GM19238 (cell line): ENCODE data around the gene ANKRD13A.
A peak's percentile ranks its signal among the peaks of the same experiment; 100 is the strongest.
"Not testable (repeated sequence)": the region's sequence is repeated elsewhere in the genome, so short reads cannot be mapped to it uniquely, and the experiment has no call there.

Experiments
- DNase-seq: peaks from one replicate; pipeline ENCODE4 v3.0.0; 2011; ENCODE audit warnings: low spot score; ENCODE audit not compliant: insufficient read length

The ANKRD13A gene

GRCh38 chr12:110047297-110047940 is 48.2 kb downstream of the ANKRD13A start:
- DNase-seq: no peak

GRCh38 chr12:110048242-110049027 is 49.2 kb downstream of the ANKRD13A start, which contains the start of gene C12orf76:
Gene C12orf76, minus strand, starts transcription at chr12:110048522. Its CDS starts 27 bp downstream, at chr12:110048495.
- peak; percentile 81 for DNase-seq

DNA sequence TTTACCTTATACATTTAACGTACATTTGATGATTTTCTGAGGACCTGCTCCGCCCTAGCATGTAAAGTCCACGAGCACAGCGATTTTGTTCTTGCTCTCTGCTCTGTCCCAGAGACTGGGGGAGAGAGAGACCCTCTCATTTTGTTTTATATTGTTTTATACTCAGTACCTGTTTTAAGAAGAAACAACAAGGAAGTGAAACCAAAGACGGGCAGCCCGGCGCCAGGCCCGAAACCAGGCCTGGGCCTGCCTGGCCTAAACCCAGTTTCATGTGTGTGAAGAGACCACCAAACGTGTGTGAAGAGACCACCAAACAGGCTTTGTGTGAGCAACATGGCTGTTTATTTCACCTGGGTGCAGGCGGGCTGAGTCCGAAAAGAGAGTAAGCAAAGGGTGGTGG is 49.8 kb downstream of the ANKRD13A start:
- not testable (repeated sequence) for DNase-seq

DNA sequence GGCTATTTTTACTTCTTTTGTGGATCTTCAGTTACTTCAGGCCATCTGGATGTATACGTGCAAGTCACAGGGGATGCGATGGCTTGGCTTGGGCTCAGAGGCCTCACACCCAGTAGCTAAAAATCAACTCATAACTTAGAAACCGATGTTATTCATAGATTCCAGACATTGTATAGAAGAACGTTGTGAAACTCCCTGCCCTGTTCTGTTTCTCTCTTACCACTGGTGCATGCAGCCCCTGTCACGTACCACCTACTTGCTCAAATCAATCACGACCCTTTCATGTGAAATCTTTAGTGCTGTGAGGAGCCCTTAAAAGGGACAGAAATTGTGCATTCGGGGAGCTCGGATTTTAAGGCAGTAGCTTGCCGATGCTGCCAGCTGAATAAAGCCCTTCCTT is 50.4 kb downstream of the ANKRD13A start:
- not testable (repeated sequence) for DNase-seq

DNA sequence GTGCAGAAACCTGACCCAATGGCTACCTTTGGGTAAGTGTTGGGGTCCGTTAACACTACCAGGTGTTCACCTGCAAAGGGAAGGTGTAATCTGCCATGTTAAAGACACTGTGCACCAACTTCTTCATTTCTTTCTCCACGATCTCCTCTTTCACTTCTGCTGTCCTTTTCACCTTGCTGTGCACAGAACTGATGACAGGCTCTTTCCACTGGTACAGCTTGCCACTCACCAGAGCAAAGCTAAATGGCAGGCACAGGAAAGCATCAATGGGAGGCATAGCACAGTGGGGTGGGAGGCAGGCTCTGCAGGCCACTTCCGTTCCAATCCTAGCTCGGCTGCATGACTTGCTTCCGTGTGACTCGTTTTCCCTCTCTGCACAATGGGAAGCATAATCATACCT is 51.7 kb downstream of the ANKRD13A start:
- DNase-seq: no peak

- not testable (repeated sequence) for DNase-seq
These were observed 56.4 kb downstream of the ANKRD13A start for GRCh38 chr12:110055375-110056352.

GRCh38 chr12:110056643-110057042 is 57.4 kb downstream of the ANKRD13A start:
- DNase-seq: not testable (repeated sequence)

GRCh38 chr12:110058875-110059615 is 59.8 kb downstream of the ANKRD13A start:
- no peak for DNase-seq

GRCh38 chr12:110059651-110060000 is 60.4 kb downstream of the ANKRD13A start:
- DNase-seq: no peak

GRCh38 chr12:110062241-110062640 is 63.0 kb downstream of the ANKRD13A start:
- DNase-seq: no peak

DNA sequence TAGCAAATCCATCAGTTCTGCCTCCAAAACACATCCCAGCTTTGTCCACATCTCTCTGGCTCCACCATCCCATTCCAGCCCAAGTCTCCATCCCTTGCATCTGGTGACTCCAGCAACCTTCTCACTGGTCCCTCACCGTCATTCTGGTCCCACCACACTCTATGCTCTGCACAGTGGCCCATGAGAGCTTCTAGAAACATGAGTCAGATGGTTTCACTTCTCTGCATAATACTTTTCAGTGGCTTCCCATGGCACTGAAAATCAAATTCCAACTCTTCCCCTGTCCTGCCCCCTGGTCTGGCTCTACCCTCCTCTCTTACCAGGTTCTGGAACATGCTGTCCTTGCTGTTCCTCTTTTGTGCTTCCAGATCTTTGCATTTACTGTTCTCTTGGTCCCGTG is 66.3 kb downstream of the ANKRD13A start:
- DNase-seq: no peak

DNA sequence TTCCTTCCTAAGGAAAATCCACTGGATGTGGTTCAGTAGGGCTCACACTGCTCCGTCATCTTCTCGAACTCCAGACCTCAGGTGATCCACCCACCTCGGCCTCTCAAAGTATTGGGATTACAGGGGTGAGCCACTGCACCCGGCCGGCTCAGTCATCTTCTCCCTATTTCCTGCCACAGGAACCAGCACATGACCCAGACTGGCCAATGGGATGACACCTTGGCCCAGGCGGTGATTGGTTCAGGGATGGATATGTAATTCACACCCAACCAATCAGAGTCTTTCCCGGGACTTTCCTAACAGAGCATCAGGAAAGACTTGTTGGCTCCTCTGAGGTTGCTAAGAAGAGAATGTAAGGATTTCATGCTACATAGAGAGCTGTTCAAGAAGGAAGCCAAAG is 68.3 kb downstream of the ANKRD13A start:
- DNase-seq: no peak

- not testable (repeated sequence) for DNase-seq
These were observed 68.9 kb downstream of the ANKRD13A start for GRCh38 chr12:110068115-110068514.

DNA sequence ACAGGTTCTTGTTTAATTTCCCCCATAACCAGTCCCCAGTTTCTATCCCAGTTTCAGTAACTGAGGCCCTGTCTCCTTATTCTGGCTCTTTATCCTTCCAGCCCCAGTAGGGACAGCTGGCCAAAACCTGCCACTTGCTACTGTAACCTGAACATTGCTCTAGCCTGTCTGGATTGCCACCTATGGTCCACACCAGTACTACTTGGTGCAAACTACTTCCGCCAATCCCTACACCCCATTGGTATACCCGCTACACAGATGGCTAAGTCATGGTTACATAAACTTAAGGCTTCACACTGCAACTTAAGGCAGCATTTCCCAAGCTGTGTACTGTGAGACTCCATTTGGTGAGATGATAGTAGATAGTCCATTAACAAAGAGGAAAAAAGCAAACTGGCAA is 69.4 kb downstream of the ANKRD13A start:
- no peak for DNase-seq

GRCh38 chr12:110071504-110071903 is 72.3 kb downstream of the ANKRD13A start:
- DNase-seq: no peak

DNA sequence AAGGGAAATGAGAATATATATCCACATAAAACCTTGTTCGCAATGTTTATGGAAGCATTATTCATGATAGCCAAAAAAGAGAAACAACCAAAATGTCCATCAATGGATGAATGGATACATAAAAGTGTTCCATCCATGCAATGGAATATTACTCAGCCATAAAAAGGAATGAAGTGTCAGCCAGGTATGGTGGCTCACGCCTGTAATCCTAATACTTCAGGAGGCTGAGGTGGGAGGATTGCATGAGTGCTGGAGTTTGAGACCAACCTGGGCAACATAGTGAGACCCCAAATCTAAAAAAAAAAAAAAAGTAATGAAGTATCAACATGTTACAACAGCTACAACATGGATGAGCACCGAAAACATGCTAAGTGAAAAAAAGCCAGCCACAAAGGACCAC is 72.7 kb downstream of the ANKRD13A start:
- no peak for DNase-seq

DNA sequence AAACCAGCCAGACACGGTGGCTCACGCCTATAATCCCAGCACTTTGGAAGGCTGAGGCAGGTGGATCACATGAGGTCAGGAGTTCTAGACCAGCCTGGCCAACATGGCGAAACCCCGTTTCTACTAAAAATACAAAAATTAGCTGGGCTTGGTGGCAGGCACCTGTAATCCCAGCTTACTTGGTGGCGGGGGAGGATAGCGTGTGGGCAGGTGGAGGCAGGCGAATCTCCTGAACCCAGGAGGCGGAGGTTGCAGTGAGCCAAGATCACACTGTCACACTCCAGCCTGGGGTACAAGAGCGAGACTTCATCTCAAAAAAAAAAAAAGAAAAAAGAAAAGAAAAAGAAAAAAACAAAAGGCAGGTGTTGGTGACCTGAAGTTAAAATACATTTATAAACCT is 73.4 kb downstream of the ANKRD13A start:
- DNase-seq: not testable (repeated sequence)

DNA sequence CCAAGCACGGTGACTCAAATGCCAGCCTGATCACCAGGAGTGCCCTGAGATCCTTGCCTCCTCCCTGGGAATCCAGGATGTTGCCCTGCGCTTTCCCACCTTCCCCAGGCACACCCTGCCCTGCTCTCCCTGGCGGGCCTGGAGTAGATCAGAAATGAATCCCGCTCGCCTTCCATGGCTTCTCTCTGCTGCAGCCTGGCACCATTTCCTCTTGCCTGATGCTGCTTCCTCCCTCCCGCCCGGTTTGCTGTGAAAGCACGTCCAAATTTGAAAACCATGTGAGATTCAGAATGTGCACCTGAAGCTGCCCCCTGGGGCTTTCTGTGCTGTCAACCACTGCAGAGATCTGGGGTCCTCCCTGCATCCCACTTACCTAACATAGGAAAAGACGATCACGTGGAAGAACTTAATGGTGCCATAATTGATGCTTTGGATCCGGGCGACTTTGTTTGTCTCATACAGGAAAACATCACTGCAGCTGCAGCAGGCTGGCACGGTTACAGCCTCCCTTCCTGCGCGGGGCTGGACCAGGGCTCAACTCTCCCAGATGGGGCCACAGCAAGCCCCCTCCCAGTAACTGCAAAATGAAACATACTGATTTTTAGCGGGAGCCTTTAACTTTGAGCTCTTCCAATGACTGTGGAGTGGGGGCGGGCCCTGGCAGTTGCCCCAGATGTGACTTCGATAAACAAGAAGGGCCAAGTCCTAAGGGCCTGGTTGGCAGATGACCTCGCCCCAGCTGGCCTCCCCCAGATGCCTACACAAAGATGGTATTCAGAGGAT is 74.0 kb downstream of the ANKRD13A start:
- DNase-seq: peak; percentile 19

- no peak for DNase-seq
These were observed 74.9 kb downstream of the ANKRD13A start for GRCh38 chr12:110074089-110074488.

DNA sequence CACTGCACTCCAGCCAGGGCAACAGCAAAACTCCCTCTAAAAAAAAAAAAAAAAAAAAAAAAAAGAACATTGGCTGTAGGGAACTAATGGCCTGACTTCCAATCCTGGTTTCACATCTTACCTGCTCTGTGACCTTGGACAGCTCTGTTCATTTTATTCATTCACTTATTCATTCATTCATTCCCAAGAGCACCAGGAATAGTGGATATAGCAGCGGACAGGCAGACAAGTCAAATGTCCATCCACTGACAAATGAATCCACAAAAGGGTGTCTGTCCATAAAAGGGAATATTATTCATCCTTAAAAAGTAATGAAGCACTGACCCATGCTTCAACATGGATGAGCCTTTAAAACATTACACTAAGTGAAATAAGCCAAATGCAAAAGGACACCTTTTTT is 76.7 kb downstream of the ANKRD13A start:
- no peak for DNase-seq
